Measurements from ENCODE around the gene CT47A7.
"Not testable (repeated sequence)": the region's sequence is repeated elsewhere in the genome, so short reads cannot be mapped to it uniquely, and the experiment has no call there.

Gene CT47A7

GRCh38 chrX:120956500-120956899, at the start of gene CT47A7:
Gene CT47A7, minus strand, starts transcription at chrX:120956600. Its CDS starts 255 bp downstream, at chrX:120956345.
- H3K27ac ChIP-seq (ENCODE audit: low read length); H3K27me3 ChIP-seq (ENCODE audit: control insufficient read depth in 1 of 2, insufficient read depth in 2 of 2, low read length in 2 of 2); H3K9ac ChIP-seq (ENCODE audit: low read length in 2 of 2); H3K9me3 ChIP-seq (ENCODE audit: control insufficient read depth in 2 of 2, low read length in 2 of 2); H3K4me1 ChIP-seq (ENCODE audit: control insufficient read depth, insufficient read depth, low read length); H3K4me3 ChIP-seq (ENCODE audit: low read length in 2 of 2); H3K36me3 ChIP-seq (ENCODE audit: control insufficient read depth in 2 of 2, insufficient read depth in 2 of 2, low read length in 2 of 2): not testable (repeated sequence)

GRCh38 chrX:121000589-121000988, 44.2 kb upstream of the CT47A7 start:
- H3K4me3 ChIP-seq (ENCODE audit: low read length in 2 of 2) = no peak overlapping the region
- H3K27me3 ChIP-seq (ENCODE audit: control insufficient read depth in 1 of 2, insufficient read depth in 2 of 2, low read length in 2 of 2) = no peaks in the 10 kb centered on the region
- no peaks in the 10 kb centered on the region for H3K9me3 ChIP-seq (ENCODE audit: control insufficient read depth in 2 of 2, low read length in 2 of 2)
- no peaks in the 10 kb centered on the region for H3K4me1 ChIP-seq (ENCODE audit: control insufficient read depth, insufficient read depth, low read length)
- no peak overlapping the region for H3K27ac ChIP-seq (ENCODE audit: low read length)
- no peaks in the 10 kb centered on the region for H3K36me3 ChIP-seq (ENCODE audit: control insufficient read depth in 2 of 2, insufficient read depth in 2 of 2, low read length in 2 of 2)
- H3K9ac ChIP-seq (ENCODE audit: low read length in 2 of 2) = no peak overlapping the region

DNA sequence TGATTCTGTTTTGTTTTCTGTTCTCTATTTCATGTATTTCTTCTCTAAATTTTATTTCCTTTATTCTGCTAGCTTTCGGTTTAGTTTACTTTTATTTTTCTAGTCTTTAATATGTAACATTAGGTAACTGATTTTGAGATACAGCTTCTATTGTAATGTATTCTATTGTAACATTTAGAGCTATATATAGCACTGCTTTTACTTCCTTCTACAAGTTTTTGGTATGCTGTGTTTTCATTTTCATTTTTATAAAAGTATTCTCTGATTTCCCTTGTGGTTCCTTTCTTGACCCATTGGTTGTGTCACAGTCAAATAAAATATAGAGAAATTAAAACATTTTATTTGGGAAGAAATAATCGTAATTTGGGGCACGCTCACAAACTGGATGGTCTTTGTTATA, 43.0 kb upstream of the CT47A7 start:
- Histone ChIP-seq H3K36me3 (ENCODE audit: control insufficient read depth in 2 of 2, insufficient read depth in 2 of 2, low read length in 2 of 2) (no peaks in the 10 kb centered on the region), H3K9ac (ENCODE audit: low read length in 2 of 2) (no peak overlapping the region), H3K27me3 (ENCODE audit: control insufficient read depth in 1 of 2, insufficient read depth in 2 of 2, low read length in 2 of 2) (no peaks in the 10 kb centered on the region), H3K27ac (ENCODE audit: low read length) (no peak overlapping the region), H3K4me3 (ENCODE audit: low read length in 2 of 2) (no peak overlapping the region), H3K4me1 (ENCODE audit: control insufficient read depth, insufficient read depth, low read length) (no peaks in the 10 kb centered on the region), H3K9me3 (ENCODE audit: control insufficient read depth in 2 of 2, low read length in 2 of 2) (no peaks in the 10 kb centered on the region)

GRCh38 chrX:120985660-120986059, 29.3 kb upstream of the CT47A7 start, which contains the start of gene CT47A1:
Gene CT47A1, minus strand, starts transcription at chrX:120985760. Its CDS starts 231 bp downstream, at chrX:120985529.
- H3K4me3 ChIP-seq (ENCODE audit: low read length in 2 of 2); H3K27ac ChIP-seq (ENCODE audit: low read length); H3K9me3 ChIP-seq (ENCODE audit: control insufficient read depth in 2 of 2, low read length in 2 of 2); H3K4me1 ChIP-seq (ENCODE audit: control insufficient read depth, insufficient read depth, low read length); H3K9ac ChIP-seq (ENCODE audit: low read length in 2 of 2); H3K36me3 ChIP-seq (ENCODE audit: control insufficient read depth in 2 of 2, insufficient read depth in 2 of 2, low read length in 2 of 2); H3K27me3 ChIP-seq (ENCODE audit: control insufficient read depth in 1 of 2, insufficient read depth in 2 of 2, low read length in 2 of 2): not testable (repeated sequence)
